K562 (cell line): Measurements from ENCODE around the gene LZTS2. TPM values are rescaled to one million over a fixed set of nuclear protein-coding genes. Genes with fewer than 3 reads are reported as not detected.

Experiments
- ATAC-seq: fragments of 200-7000 bp; cut with Tn5 transposase; 3 replicates; pipeline ENCODE4 v1.9.1; 2020; ENCODE audit warnings: moderate library complexity
- BruUV-seq: library from RNA; stranded (reverse); fragments of 400-500 nt; replicated peaks from 2 replicates; lab custom pipeline; 2021; lab: Mats Ljungman, UMichigan
- CTCF ChIA-PET: fragments of 300-600 bp; formaldehyde crosslinking; extraction: SDS; loops from one replicate; lab custom pipeline; 2021; ENCODE audit warnings: low intra/inter-chr PET ratio; lab: Yijun Ruan, JAX
- POLR2A ChIA-PET: fragments of 300-600, 350-650 bp; sonication (Branson Sonifier 250); formaldehyde crosslinking; extraction: SDS; loops from one replicate; lab custom pipeline; 2021; ENCODE audit warnings: antibody characterized with exemption, inconsistent platforms; lab: Yijun Ruan, JAX
- DNase-seq, 4 experiments: peaks; one replicate each; pipeline versions ENCODE4 v3.0.0 to v3.0.0-alpha.2; 2011 to 2018; ENCODE audit warnings: low spot score in 3 of 4, mixed read lengths in 3 of 4; ENCODE audit errors: extremely low read depth in 1 of 4
- FAIRE-seq: peaks from 2 replicates; lab custom pipeline; 2011; peaks lifted over from hg19 to GRCh38; lab: Jason Lieb, UNC
- H2AFZ ChIP-seq: 2 replicates; pipeline ENCODE4 v1.6.0; 2011; ENCODE audit warnings: low read depth, low read length, control low read depth, inconsistent platforms
- H3K27ac ChIP-seq: fragments of 200-600 bp; 3 replicates; pipeline ENCODE4 v1.8.0; 2011; ENCODE audit warnings: low read depth, mild to moderate bottlenecking, control low read depth, inconsistent platforms, low read length, moderate library complexity, mixed read lengths; ENCODE audit errors: extremely low read depth
- H3K27me3 ChIP-seq, 2 experiments: fragments of 300-600 bp in 1 of 2; 2 replicates in 1 of 2; 3 replicates in 1 of 2; pipeline versions ENCODE4 v1.6.0 to v1.8.0; 2011; ENCODE audit warnings: inconsistent platforms in 2 of 2, low read length in 2 of 2, mild to moderate bottlenecking in 1 of 2, mixed read lengths in 1 of 2, moderate library complexity in 1 of 2; ENCODE audit not compliant: control insufficient read depth in 2 of 2, insufficient read depth in 2 of 2
- H3K36me3 ChIP-seq: fragments of 300-600 bp; 3 replicates; pipeline ENCODE4 v1.8.0; 2011; ENCODE audit warnings: mild to moderate bottlenecking, low read length, inconsistent platforms; ENCODE audit not compliant: control insufficient read depth, insufficient read depth
- H3K4me1 ChIP-seq, 2 experiments: fragments of 200-600 bp in 1 of 2; replicated peaks in 1 of 2; 2 replicates in 1 of 2; 3 replicates in 1 of 2; pipeline versions ENCODE4 v1.5.1 to v1.8.0; 2011; ENCODE audit warnings: inconsistent platforms in 2 of 2, low read length in 2 of 2, mild to moderate bottlenecking in 1 of 2, mixed read lengths in 1 of 2, moderate library complexity in 1 of 2; ENCODE audit not compliant: control insufficient read depth in 2 of 2, insufficient read depth in 2 of 2
- H3K4me2 ChIP-seq: 2 replicates; pipeline ENCODE4 v1.6.1; 2011; ENCODE audit warnings: low read length, control low read depth, inconsistent platforms, mixed read lengths; ENCODE audit not compliant: insufficient read depth
- H3K4me3 ChIP-seq: fragments of 200-600 bp; sonication (generic), shearing (Covaris generic); 2 replicates; pipeline ENCODE4 v1.5.1; 2016; ENCODE audit warnings: control low read depth, inconsistent platforms
- H3K79me2 ChIP-seq: fragments of 200-600 bp; 3 replicates; pipeline ENCODE4 v1.8.0; 2011; ENCODE audit warnings: low read length, inconsistent platforms; ENCODE audit not compliant: control insufficient read depth, insufficient read depth
- H3K9ac ChIP-seq, 2 experiments: 2 replicates each; pipeline versions ENCODE4 v1.6.0 to v1.6.1; 2011; ENCODE audit warnings: low read depth in 2 of 2, low read length in 2 of 2, control low read depth in 1 of 2, inconsistent platforms in 1 of 2, mild to moderate bottlenecking in 1 of 2, mixed read lengths in 1 of 2; ENCODE audit not compliant: insufficient read depth in 1 of 2
- H3K9me1 ChIP-seq: one replicate; pipeline ENCODE4 v1.6.0; 2011; ENCODE audit warnings: inconsistent platforms, mild to moderate bottlenecking, low read length, moderate library complexity; ENCODE audit not compliant: control insufficient read depth, insufficient read depth
- H3K9me3 ChIP-seq: replicated peaks from 2 replicates; pipeline ENCODE4 v1.5.1; 2011; ENCODE audit warnings: low read depth, low read length, inconsistent platforms; ENCODE audit not compliant: control insufficient read depth, insufficient read depth
- H4K20me1 ChIP-seq: replicated peaks from 2 replicates; pipeline ENCODE4 v1.6.1; 2011; ENCODE audit warnings: low read length, inconsistent platforms, mixed read lengths; ENCODE audit not compliant: control insufficient read depth, insufficient read depth
- CBX2 ChIP-seq: fragments of 200-600 bp; sonication (generic); IDR thresholded peaks from one replicate; pipeline ENCODE4 v1.6.1; 2012; ENCODE audit warnings: mild to moderate bottlenecking, low read length, inconsistent platforms; ENCODE audit not compliant: insufficient read depth, poor library complexity, severe bottlenecking
- POLR2G ChIP-seq: fragments of 200-400 bp; formaldehyde crosslinking; IDR thresholded peaks from 2 replicates; pipeline ENCODE4 v1.6.1; 2017; ENCODE audit warnings: low read depth, mild to moderate bottlenecking, antibody characterized with exemption, low read length, moderate library complexity
- SUPT5H ChIP-seq: fragments of 450-650 bp; IDR thresholded peaks from 2 replicates; pipeline ENCODE4 v1.6.1; 2016
- WGBS: fragments of 100-300 bp; shearing (Covaris generic); methylation state at CpG from one replicate; pipeline ENCODE4 v1.1.6; 2016; ENCODE audit warnings: low coverage, mixed read lengths; ENCODE audit not compliant: insufficient coverage; ENCODE audit errors: missing lambda C conversion rate; 5-methylcytosine and 5-hydroxymethylcytosine counted together
- in situ Hi-C: fragments of 300-500 bp; cut with MboI; formaldehyde crosslinking; loops from 4 replicates; pipeline ENCODE4 v1.15.0; 2018; ENCODE audit warnings: inconsistent platforms, mixed read lengths
- intact Hi-C: fragments of 100-400 bp; cut with micrococcal nuclease; formaldehyde crosslinking; loops from 2 replicates; pipeline ENCODE4 v1.14.2; 2022
- polyA plus RNA-seq, 8 experiments: library from polyadenylated mRNA; depleted of rRNA in 4 of 8; stranded (reverse) in 5 of 8; unstranded in 3 of 8; fragments of >200 nt; fragmentation: Nextera tagmentation in 2 of 8; fragmentation: Illumina TruSeq in 1 of 8; extraction: Ambion mirVana in 2 of 8; extraction: Trizol in 1 of 8; gene quantifications; 2 replicates each; pipeline versions ENCODE4 v1.2.1 to v1.2.3, GENCODE V29; 2011 to 2014; ENCODE audit warnings: inconsistent platforms in 1 of 8, missing spikeins in 1 of 8
- total RNA-seq, 7 experiments: library from RNA; depleted of rRNA in 6 of 7; stranded (reverse); fragments of >200 nt in 6 of 7; fragmentation: Illumina TruSeq in 2 of 7; extraction: Trizol in 2 of 7; gene quantifications; 2 replicates each; pipeline versions ENCODE4 v1.2.1 to v1.2.3, GENCODE V29; 2011 to 2021; ENCODE audit warnings: low replicate concordance in 1 of 7

Gene LZTS2
- total and polyA plus RNA-seq, 9 of the 15 experiments (the other 6 are each of a cell fraction or from before 2014, with no cell fraction given): 0.23 to 42.5 (median 14.7) TPM

DNA sequence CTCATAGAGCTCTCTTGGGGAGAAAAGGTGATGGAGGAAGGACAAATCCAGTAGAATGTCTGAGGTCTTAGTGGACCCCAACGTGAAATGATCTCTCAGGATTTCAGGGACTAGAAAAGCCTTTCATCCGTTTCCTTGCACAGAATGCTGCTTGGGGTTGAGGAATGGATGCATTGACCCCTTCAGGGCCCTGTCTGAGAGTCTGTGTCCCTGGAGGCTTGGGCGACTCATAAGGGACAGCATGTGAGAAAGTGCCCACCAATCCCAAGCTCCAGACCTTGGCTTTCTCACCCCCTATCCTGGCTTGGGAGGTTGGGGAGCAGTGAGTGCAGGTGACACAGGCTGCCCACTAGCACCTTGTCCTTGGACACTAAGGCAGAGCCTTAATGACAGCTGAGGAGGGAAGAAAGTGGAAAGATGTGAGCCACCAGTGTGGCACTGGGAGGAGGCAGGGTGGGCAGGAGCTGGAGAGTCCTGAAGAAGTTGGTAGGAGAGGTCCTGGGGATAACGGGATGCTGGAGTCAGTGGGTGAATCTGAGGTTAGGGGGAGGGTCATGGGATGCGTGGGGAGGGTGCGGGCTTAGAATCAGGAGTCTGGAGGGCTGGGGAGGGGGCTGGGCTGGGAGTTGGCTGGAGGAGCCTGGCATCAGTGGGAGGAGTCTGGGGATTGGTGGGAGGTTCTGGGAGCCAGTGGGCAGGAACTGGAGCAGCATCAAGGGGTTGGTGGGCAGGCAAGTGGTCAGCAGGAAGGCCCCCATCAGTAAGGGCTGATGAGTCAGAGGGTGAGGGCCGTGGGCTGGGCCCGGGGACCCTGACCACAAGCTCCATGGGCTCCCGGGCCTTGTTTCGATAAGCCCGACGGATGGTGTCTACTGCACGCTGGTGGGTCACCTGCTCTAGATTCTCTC is 8.6 kb downstream of the LZTS2 start:
- H3K27ac ChIP-seq: no peak overlapping the region
- H3K79me2 ChIP-seq: peaks cover under 1% of the 10 kb centered on the region; the same call in 1 of the 3 replicates
- FAIRE-seq (no peak), DNase-seq (no peak), ATAC-seq (no peak)
- in situ Hi-C loops: no loop called here
- ChIA-PET POLR2A (interaction anchor here (0.7 to 1.5 kb wide), 3 partner anchors 14 to 1701 kb away, joined by 3 read pairs; no protein-coding TSS in a partner anchor), CTCF (no interaction called here)
- H3K9me1 ChIP-seq: no peaks in the 10 kb centered on the region
- H3K36me3 ChIP-seq: peaks cover 33% of the 10 kb centered on the region; the same call in 2 of the 3 replicates
- no peaks in the 10 kb centered on the region for H3K9me3 ChIP-seq
- no peak overlapping the region for H2AFZ ChIP-seq
- intact Hi-C loops: no loop called here
- H3K4me3 ChIP-seq: no peak overlapping the region
- BruUV-seq: no TSS peak
- peaks cover 14 to 54% of the 10 kb centered on the region in 2 experiments; a peak in 4 of 5 replicates for H3K4me1 ChIP-seq
- peak overlapping the region in 1 of 2 experiments; percentile 45; a peak in 2 of 4 replicates for H3K9ac ChIP-seq
- no peaks in the 10 kb centered on the region for H4K20me1 ChIP-seq
- 55% methylated on average over 10 of the region's 13 CpGs for WGBS
- no peak overlapping the region for H3K4me2 ChIP-seq
- TF ChIP-seq SUPT5H: peak; percentile 57
- no peak for TF ChIP-seq CBX2
- 0 out of 2 replicates have a peak, but pooled peaks have one; percentile 25 for TF ChIP-seq POLR2G
- no peaks in the 10 kb centered on the region for H3K27me3 ChIP-seq
